ENCODE data around the gene GYG1. TPM values are rescaled to one million over a fixed set of nuclear protein-coding genes. Genes with fewer than 3 reads are reported as not detected.

The GYG1 gene
- total RNA-seq, 1 donor from 2014 or later, result 26.0 TPM

GRCh38 chr3:149003653-149004305 is 12.4 kb downstream of the GYG1 start:
- no peak overlapping the region for H3K27ac Mint-ChIP-seq
- no peak overlapping the region for H3K4me3 Mint-ChIP-seq (ENCODE audit: low read depth)
- TF ChIP-seq CTCF (IDR thresholded peaks at IDR 0.05; ENCODE audit: unreplicated experiment), result no peak
- peaks cover 12% of the 10 kb centered on the region for H3K36me3 Mint-ChIP-seq (ENCODE audit: insufficient read depth)
- H3K9me3 Mint-ChIP-seq (ENCODE audit: low read depth), result no peaks in the 10 kb centered on the region
- H3K4me1 Mint-ChIP-seq (ENCODE audit: low read depth), result peaks cover 13% of the 10 kb centered on the region
- H3K27me3 Mint-ChIP-seq, result no peaks in the 10 kb centered on the region
- no peak for DNase-seq (ENCODE audit: low spot score, unreplicated experiment)

GRCh38 chr3:149004622-149005021 is 13.3 kb downstream of the GYG1 start:
- Mint-ChIP-seq H3K4me1 (ENCODE audit: low read depth) (peaks cover 13% of the 10 kb centered on the region), H3K9me3 (ENCODE audit: low read depth) (no peaks in the 10 kb centered on the region), H3K27me3 (no peaks in the 10 kb centered on the region), H3K4me3 (ENCODE audit: low read depth) (no peak overlapping the region), H3K36me3 (ENCODE audit: insufficient read depth) (peaks cover 11% of the 10 kb centered on the region), H3K27ac (peak overlapping the region; percentile 62)
- no peak for TF ChIP-seq CTCF (IDR thresholded peaks at IDR 0.05; ENCODE audit: unreplicated experiment)
- no peak for DNase-seq (ENCODE audit: low spot score, unreplicated experiment)

GRCh38 chr3:149005416-149005815 is 14.1 kb downstream of the GYG1 start:
- peaks cover 11% of the 10 kb centered on the region for H3K36me3 Mint-ChIP-seq (ENCODE audit: insufficient read depth)
- no peak for TF ChIP-seq CTCF (IDR thresholded peaks at IDR 0.05; ENCODE audit: unreplicated experiment)
- H3K27me3 Mint-ChIP-seq, result no peaks in the 10 kb centered on the region
- H3K4me3 Mint-ChIP-seq (ENCODE audit: low read depth), result no peak overlapping the region
- no peaks in the 10 kb centered on the region for H3K9me3 Mint-ChIP-seq (ENCODE audit: low read depth)
- peaks cover 13% of the 10 kb centered on the region for H3K4me1 Mint-ChIP-seq (ENCODE audit: low read depth)
- no peak for DNase-seq (ENCODE audit: low spot score, unreplicated experiment)
- H3K27ac Mint-ChIP-seq, result no peak overlapping the region

GRCh38 chr3:149007567-149008257 is 16.4 kb downstream of the GYG1 start:
- H3K4me1 Mint-ChIP-seq (ENCODE audit: low read depth), result peaks cover 18% of the 10 kb centered on the region
- no peak for TF ChIP-seq CTCF (IDR thresholded peaks at IDR 0.05; ENCODE audit: unreplicated experiment)
- H3K4me3 Mint-ChIP-seq (ENCODE audit: low read depth), result no peak overlapping the region
- peaks cover 16% of the 10 kb centered on the region for H3K36me3 Mint-ChIP-seq (ENCODE audit: insufficient read depth)
- H3K27ac Mint-ChIP-seq, result no peak overlapping the region
- no peaks in the 10 kb centered on the region for H3K9me3 Mint-ChIP-seq (ENCODE audit: low read depth)
- DNase-seq (ENCODE audit: low spot score, unreplicated experiment), result no peak
- no peaks in the 10 kb centered on the region for H3K27me3 Mint-ChIP-seq

- Mint-ChIP-seq H3K9me3 (ENCODE audit: low read depth) (no peaks in the 10 kb centered on the region), H3K27ac (no peak overlapping the region), H3K36me3 (ENCODE audit: insufficient read depth) (peaks cover 19% of the 10 kb centered on the region), H3K4me1 (ENCODE audit: low read depth) (peaks cover 6% of the 10 kb centered on the region), H3K27me3 (no peaks in the 10 kb centered on the region), H3K4me3 (ENCODE audit: low read depth) (no peak overlapping the region)
- no peak for DNase-seq (ENCODE audit: low spot score, unreplicated experiment)
- no peak for TF ChIP-seq CTCF (IDR thresholded peaks at IDR 0.05; ENCODE audit: unreplicated experiment)
These were observed 18.4 kb downstream of the GYG1 start for GRCh38 chr3:149009732-149010131.
